Immature natural killer cell (primary cell): ENCODE results near the gene SUPT3H. TPM values are rescaled to one million over a fixed set of nuclear protein-coding genes. Genes with fewer than 3 reads are reported as not detected.
"Not testable (repeated sequence)": the region's sequence is repeated elsewhere in the genome, so short reads cannot be mapped to it uniquely, and the experiment has no call there.

Source experiments
- DNase-seq, 3 donors: peaks; one replicate each; pipeline ENCODE4 v3.0.0; 2022; ENCODE audit warnings: mixed read lengths in 1 of 3
- H3K27ac Mint-ChIP-seq, 6 donors: one replicate each; pipeline ENCODE4 v1.8.0; 2020; ENCODE audit warnings: mixed read lengths in 6 of 6, mild to moderate bottlenecking in 5 of 6, inconsistent platforms in 4 of 6, moderate library complexity in 3 of 6
- H3K27me3 Mint-ChIP-seq, 3 donors: one replicate each; pipeline ENCODE4 v1.8.0; 2020 to 2021; ENCODE audit warnings: low read depth in 3 of 3, mild to moderate bottlenecking in 3 of 3, mixed read lengths in 3 of 3, moderate library complexity in 3 of 3, inconsistent platforms in 1 of 3
- H3K36me3 Mint-ChIP-seq, 3 donors: one replicate each; pipeline ENCODE4 v1.8.0; 2020; ENCODE audit warnings: mixed read lengths in 3 of 3, inconsistent platforms in 2 of 3, mild to moderate bottlenecking in 2 of 3
- H3K4me1 Mint-ChIP-seq, 2 donors: one replicate each; pipeline ENCODE4 v1.8.0; 2020; ENCODE audit warnings: inconsistent platforms in 2 of 2, mild to moderate bottlenecking in 2 of 2, mixed read lengths in 2 of 2, moderate library complexity in 1 of 2
- H3K4me3 Mint-ChIP-seq, 5 donors: one replicate each; pipeline ENCODE4 v1.8.0; 2020; ENCODE audit warnings: mild to moderate bottlenecking in 5 of 5, mixed read lengths in 5 of 5, inconsistent platforms in 3 of 5, moderate library complexity in 3 of 5
- H3K9me3 Mint-ChIP-seq, 6 donors: one replicate each; pipeline ENCODE4 v1.8.0; 2020; ENCODE audit warnings: mild to moderate bottlenecking in 6 of 6, mixed read lengths in 6 of 6, inconsistent platforms in 4 of 6, moderate library complexity in 3 of 6
- polyA plus RNA-seq, 3 donors: library from polyadenylated mRNA; unstranded; fragments of 300-500 nt; fragmentation: Illumina TruSeq; gene quantifications; one replicate each; pipeline ENCODE4 v1.2.3, GENCODE V29; 2021

SUPT3H gene
- polyA plus RNA-seq, 3 donors from 2014 or later = 3.4 to 12.5 (median 8.8) TPM

- Mint-ChIP-seq H3K4me3 (no peak overlapping the region), H3K4me1 (peaks cover 0 to 10% of the 10 kb centered on the region in 2 donors), H3K36me3 (no peaks in the 10 kb centered on the region), H3K27ac (no peak overlapping the region), H3K27me3 (no peaks in the 10 kb centered on the region), H3K9me3 (no peaks in the 10 kb centered on the region)
- no peak for DNase-seq
These were observed 186.3 kb downstream of the SUPT3H start for GRCh38 chr6:45191414-45191813.

- Mint-ChIP-seq H3K9me3 (no peaks in the 10 kb centered on the region), H3K27me3 (no peaks in the 10 kb centered on the region), H3K27ac (no peak overlapping the region), H3K4me3 (no peak overlapping the region), H3K4me1 (peaks cover 13 to 23% of the 10 kb centered on the region in 2 donors), H3K36me3 (no peaks in the 10 kb centered on the region)
- no peak for DNase-seq
These were observed 189.9 kb downstream of the SUPT3H start for GRCh38 chr6:45187836-45188235.

- H3K4me3 Mint-ChIP-seq = peak overlapping the region in 2 of 5 donors; percentile 8 to 15
- H3K27ac Mint-ChIP-seq = no peak overlapping the region
- H3K4me1 Mint-ChIP-seq = peaks cover 13 to 23% of the 10 kb centered on the region in 2 donors
- no peak for DNase-seq
- no peaks in the 10 kb centered on the region for H3K36me3 Mint-ChIP-seq
- H3K9me3 Mint-ChIP-seq = no peaks in the 10 kb centered on the region
- no peaks in the 10 kb centered on the region for H3K27me3 Mint-ChIP-seq
These were observed 192.1 kb downstream of the SUPT3H start for GRCh38 chr6:45185403-45186251.

GRCh38 chr6:45184937-45185336 lies 192.8 kb downstream of the SUPT3H start:
- Mint-ChIP-seq H3K4me1 (peaks cover 13 to 23% of the 10 kb centered on the region in 2 donors), H3K36me3 (no peaks in the 10 kb centered on the region), H3K4me3 (no peak overlapping the region), H3K27me3 (no peaks in the 10 kb centered on the region), H3K27ac (no peak overlapping the region), H3K9me3 (no peaks in the 10 kb centered on the region)
- no peak for DNase-seq

GRCh38 chr6:45184040-45184439 lies 193.7 kb downstream of the SUPT3H start:
- Mint-ChIP-seq H3K27me3 (no peaks in the 10 kb centered on the region), H3K27ac (no peak overlapping the region), H3K36me3 (no peaks in the 10 kb centered on the region), H3K4me3 (no peak overlapping the region), H3K9me3 (no peaks in the 10 kb centered on the region), H3K4me1 (peaks cover 13 to 23% of the 10 kb centered on the region in 2 donors)
- no peak for DNase-seq

GRCh38 chr6:45176373-45176772 lies 201.4 kb downstream of the SUPT3H start:
- H3K27me3 Mint-ChIP-seq, H3K36me3 Mint-ChIP-seq, DNase-seq, H3K9me3 Mint-ChIP-seq, H3K27ac Mint-ChIP-seq, H3K4me1 Mint-ChIP-seq, H3K4me3 Mint-ChIP-seq: not testable (repeated sequence)

GRCh38 chr6:45175272-45175671 lies 202.5 kb downstream of the SUPT3H start:
- H3K9me3 Mint-ChIP-seq = no peaks in the 10 kb centered on the region

GRCh38 chr6:45174045-45174444 lies 203.7 kb downstream of the SUPT3H start:
- H3K36me3 Mint-ChIP-seq = no peaks in the 10 kb centered on the region
- peaks cover 0 to 4% of the 10 kb centered on the region in 2 donors for H3K4me1 Mint-ChIP-seq
- no peaks in the 10 kb centered on the region for H3K9me3 Mint-ChIP-seq
- H3K4me3 Mint-ChIP-seq = no peak overlapping the region
- DNase-seq = no peak
- H3K27ac Mint-ChIP-seq = no peak overlapping the region
- H3K27me3 Mint-ChIP-seq = peaks cover 0 to 2% (median 1%) of the 10 kb centered on the region in 3 donors

More at GRCh38 chr6:45175272-45175671, 202.5 kb downstream of the SUPT3H start:
- Mint-ChIP-seq H3K4me1 (peaks cover 0 to 4% of the 10 kb centered on the region in 2 donors), H3K36me3 (no peaks in the 10 kb centered on the region), H3K27me3 (peaks cover 0 to 2% (median 1%) of the 10 kb centered on the region in 3 donors), H3K4me3 (no peak overlapping the region), H3K27ac (no peak overlapping the region)
- DNase-seq = no peak

GRCh38 chr6:45171380-45171779 lies 206.4 kb downstream of the SUPT3H start:
- H3K27ac Mint-ChIP-seq = no peak overlapping the region
- DNase-seq = no peak
- no peaks in the 10 kb centered on the region for H3K9me3 Mint-ChIP-seq
- no peak overlapping the region for H3K4me3 Mint-ChIP-seq
- no peaks in the 10 kb centered on the region for H3K27me3 Mint-ChIP-seq
- peaks cover 0 to 4% of the 10 kb centered on the region in 2 donors for H3K4me1 Mint-ChIP-seq
- H3K36me3 Mint-ChIP-seq = no peaks in the 10 kb centered on the region

- no peak overlapping the region for H3K27ac Mint-ChIP-seq
- H3K4me1 Mint-ChIP-seq = peaks cover 0 to 4% of the 10 kb centered on the region in 2 donors
- DNase-seq = no peak
- peaks cover 0 to 2% (median 0%) of the 10 kb centered on the region in 3 donors for H3K27me3 Mint-ChIP-seq
- no peaks in the 10 kb centered on the region for H3K9me3 Mint-ChIP-seq
- peaks cover 0 to 3% (median 0%) of the 10 kb centered on the region in 3 donors for H3K36me3 Mint-ChIP-seq
- no peak overlapping the region for H3K4me3 Mint-ChIP-seq
These were observed 207.4 kb downstream of the SUPT3H start for GRCh38 chr6:45170309-45170708.

GRCh38 chr6:45169815-45170214 lies 207.9 kb downstream of the SUPT3H start:
- H3K4me3 Mint-ChIP-seq = no peak overlapping the region
- peaks cover 0 to 1% of the 10 kb centered on the region in 2 donors for H3K4me1 Mint-ChIP-seq
- H3K27ac Mint-ChIP-seq = no peak overlapping the region
- peaks cover 0 to 3% (median 0%) of the 10 kb centered on the region in 3 donors for H3K36me3 Mint-ChIP-seq
- H3K9me3 Mint-ChIP-seq = no peaks in the 10 kb centered on the region
- peaks cover 0 to 2% (median 0%) of the 10 kb centered on the region in 3 donors for H3K27me3 Mint-ChIP-seq
- DNase-seq = no peak

GRCh38 chr6:45163952-45164766 lies 213.6 kb downstream of the SUPT3H start:
- H3K4me3 Mint-ChIP-seq = no peak overlapping the region
- no peaks in the 10 kb centered on the region for H3K4me1 Mint-ChIP-seq
- H3K36me3 Mint-ChIP-seq = peaks cover 0 to 4% (median 3%) of the 10 kb centered on the region in 3 donors
- no peak for DNase-seq
- H3K27ac Mint-ChIP-seq = no peak overlapping the region
- peaks cover 0 to 3% (median 1%) of the 10 kb centered on the region in 3 donors for H3K27me3 Mint-ChIP-seq
- H3K9me3 Mint-ChIP-seq = no peaks in the 10 kb centered on the region

- no peaks in the 10 kb centered on the region for H3K9me3 Mint-ChIP-seq
- no peak overlapping the region for H3K4me3 Mint-ChIP-seq
- H3K27me3 Mint-ChIP-seq = peaks cover 0 to 1% (median 1%) of the 10 kb centered on the region in 3 donors
- DNase-seq = no peak
- H3K36me3 Mint-ChIP-seq = peaks cover 0 to 4% (median 0%) of the 10 kb centered on the region in 3 donors
- H3K27ac Mint-ChIP-seq = no peak overlapping the region
- H3K4me1 Mint-ChIP-seq = peaks cover 6 to 12% of the 10 kb centered on the region in 2 donors
These were observed 217.4 kb downstream of the SUPT3H start for GRCh38 chr6:45160305-45160704.

GRCh38 chr6:45156075-45156474 lies 221.7 kb downstream of the SUPT3H start:
- H3K36me3 Mint-ChIP-seq = peaks cover 0 to 4% (median 0%) of the 10 kb centered on the region in 3 donors
- H3K27ac Mint-ChIP-seq = peak overlapping the region in 3 of 6 donors; percentile 5 to 25 (median 22)
- peaks cover 0 to 1% (median 0%) of the 10 kb centered on the region in 3 donors for H3K27me3 Mint-ChIP-seq
- H3K4me1 Mint-ChIP-seq = peaks cover 6 to 16% of the 10 kb centered on the region in 2 donors
- peak; percentile 30 to 50 (median 45) for DNase-seq
- no peaks in the 10 kb centered on the region for H3K9me3 Mint-ChIP-seq
- peak overlapping the region in 1 of 5 donors; percentile 34 for H3K4me3 Mint-ChIP-seq
